AG10803 (cell line): ENCODE results near the gene EVL.

Experiments used
- DNase-seq: peaks from one replicate; pipeline ENCODE4 v3.0.0; 2010; ENCODE audit warnings: low read depth
- H3K4me3 ChIP-seq: 2 replicates; pipeline ENCODE4 v1.5.1; 2011; ENCODE audit warnings: mild to moderate bottlenecking, low read length, control low read depth
- TF ChIP-seq, protein P1 (sequence below): conservative IDR thresholded peaks from 2 replicates; pipeline ENCODE4 v1.5.1; 2011; ENCODE audit warnings: mild to moderate bottlenecking, low read length, control low read depth, inconsistent platforms

EVL gene

DNA sequence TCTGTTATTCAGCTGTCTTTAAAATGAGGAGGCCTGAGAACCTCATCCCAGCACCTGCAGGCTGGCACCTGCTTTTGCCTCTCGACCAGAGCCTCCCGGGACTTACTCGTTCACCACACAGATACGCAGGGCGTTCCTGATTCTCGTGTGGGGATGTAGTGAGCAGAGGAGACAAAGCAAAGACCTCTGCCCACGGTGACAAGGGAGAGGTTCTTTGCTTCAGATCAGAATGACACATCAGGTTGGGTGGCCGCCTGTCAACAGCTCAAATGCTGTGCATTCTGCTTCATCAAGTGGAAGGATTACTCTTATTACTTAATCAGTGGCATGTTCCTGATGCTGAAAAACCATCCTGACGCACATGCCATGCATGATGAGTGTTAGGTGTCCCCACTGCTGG is 69.9 kb downstream of the EVL start:
- DNase-seq: no peak
- H3K4me3 ChIP-seq: no peak overlapping the region
- TF ChIP-seq, protein P1, sequence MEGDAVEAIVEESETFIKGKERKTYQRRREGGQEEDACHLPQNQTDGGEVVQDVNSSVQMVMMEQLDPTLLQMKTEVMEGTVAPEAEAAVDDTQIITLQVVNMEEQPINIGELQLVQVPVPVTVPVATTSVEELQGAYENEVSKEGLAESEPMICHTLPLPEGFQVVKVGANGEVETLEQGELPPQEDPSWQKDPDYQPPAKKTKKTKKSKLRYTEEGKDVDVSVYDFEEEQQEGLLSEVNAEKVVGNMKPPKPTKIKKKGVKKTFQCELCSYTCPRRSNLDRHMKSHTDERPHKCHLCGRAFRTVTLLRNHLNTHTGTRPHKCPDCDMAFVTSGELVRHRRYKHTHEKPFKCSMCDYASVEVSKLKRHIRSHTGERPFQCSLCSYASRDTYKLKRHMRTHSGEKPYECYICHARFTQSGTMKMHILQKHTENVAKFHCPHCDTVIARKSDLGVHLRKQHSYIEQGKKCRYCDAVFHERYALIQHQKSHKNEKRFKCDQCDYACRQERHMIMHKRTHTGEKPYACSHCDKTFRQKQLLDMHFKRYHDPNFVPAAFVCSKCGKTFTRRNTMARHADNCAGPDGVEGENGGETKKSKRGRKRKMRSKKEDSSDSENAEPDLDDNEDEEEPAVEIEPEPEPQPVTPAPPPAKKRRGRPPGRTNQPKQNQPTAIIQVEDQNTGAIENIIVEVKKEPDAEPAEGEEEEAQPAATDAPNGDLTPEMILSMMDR: no peak

DNA sequence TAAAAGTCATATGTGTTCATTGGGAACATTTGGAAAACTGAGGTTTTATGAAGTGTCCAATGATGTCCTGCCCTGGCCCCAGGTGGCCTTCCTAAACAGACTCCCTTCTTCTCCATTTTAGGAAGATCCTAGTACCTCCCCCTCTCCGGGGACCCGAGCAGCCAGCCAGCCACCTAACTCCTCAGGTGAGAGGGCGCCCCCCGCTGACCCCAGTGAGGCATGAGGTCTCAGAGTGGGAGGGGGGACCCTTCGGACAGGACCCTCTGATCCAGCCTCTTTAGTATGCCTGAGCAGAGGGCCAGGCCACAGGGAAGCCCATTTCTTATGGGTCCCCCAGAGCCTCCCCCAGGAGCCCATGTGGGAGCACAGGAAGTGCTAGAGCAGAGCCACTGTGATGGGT is 70.6 kb downstream of the EVL start:
- H3K4me3 ChIP-seq: no peak overlapping the region
- TF ChIP-seq, protein P1: no peak
- DNase-seq: no peak

DNA sequence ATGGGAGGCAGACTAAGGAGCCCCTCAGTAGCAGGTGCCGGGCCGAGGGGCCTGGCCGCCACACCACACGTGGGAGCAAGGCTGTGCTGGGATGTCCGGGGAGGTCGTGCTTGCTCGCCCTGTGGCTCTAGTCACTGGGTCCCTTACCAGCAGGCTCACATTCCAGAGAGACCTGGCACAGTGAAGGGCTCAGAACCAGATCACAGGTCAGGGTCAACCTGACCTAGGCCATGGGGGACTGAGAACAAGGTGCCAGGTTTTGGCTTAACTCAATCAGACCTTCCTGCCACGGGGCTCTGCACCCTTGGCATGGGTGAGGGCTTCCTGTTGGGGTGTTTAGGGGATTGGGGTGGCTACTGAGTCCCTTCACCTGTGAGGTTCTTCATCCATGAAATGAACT is 72.0 kb downstream of the EVL start:
- no peak overlapping the region for H3K4me3 ChIP-seq
- TF ChIP-seq, protein P1: no peak
- DNase-seq: no peak

DNA sequence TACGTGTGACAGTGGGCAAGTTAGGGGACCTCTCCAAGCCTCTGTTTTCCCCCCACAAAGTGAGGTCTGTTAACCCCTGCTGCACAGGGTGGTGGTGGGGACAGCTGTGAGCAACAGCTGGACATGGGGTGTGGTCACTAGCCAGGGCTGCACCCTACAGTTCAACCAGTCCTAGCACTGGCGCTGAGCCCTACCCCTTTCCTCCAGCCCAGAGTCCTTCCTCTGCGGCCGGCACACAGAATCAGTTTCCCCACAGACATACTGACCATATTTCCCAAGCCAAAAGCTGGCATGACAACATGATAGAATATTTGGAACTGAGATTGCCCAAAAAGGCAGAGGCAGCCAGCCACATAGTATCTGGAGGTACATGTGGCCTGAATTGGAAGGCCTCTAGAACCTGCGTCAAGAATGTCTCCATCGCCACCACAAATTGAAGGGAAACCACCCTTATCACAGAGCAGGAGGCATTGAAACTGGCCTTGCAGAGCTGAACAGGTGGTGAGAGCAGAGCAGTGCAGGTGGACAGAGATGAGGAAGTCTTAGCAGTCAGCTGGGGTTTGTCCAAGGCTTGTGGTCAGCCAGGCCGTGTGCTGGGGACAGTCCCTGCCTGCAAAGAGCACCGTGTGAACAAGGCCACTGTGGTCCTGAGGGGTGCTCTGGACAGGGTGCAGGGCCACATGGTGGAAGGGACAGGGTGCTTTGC is 73.0 kb downstream of the EVL start:
- TF ChIP-seq, protein P1: no peak
- no peak overlapping the region for H3K4me3 ChIP-seq
- no peak for DNase-seq

DNA sequence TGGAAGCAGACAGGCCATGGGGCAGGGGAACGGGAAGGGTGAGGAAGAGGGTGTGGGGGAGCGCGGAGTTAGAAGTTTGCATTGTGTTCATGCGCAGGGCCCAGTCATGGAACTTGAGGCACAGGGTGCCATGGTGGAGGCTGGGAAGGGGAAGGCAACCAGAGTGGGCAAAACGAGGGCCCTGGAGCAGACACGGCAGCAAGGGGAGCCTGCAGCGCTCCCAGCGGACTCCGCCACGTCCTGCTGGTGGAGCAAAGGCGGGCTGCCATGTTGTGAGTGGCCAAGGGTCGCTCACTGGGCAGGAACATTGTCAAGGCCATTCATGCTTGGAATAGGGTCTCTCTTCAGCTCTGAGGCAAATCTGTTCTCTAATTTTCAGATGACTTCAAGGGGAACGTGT is 73.7 kb downstream of the EVL start:
- TF ChIP-seq, protein P1: no peak
- no peak overlapping the region for H3K4me3 ChIP-seq
- no peak for DNase-seq

DNA sequence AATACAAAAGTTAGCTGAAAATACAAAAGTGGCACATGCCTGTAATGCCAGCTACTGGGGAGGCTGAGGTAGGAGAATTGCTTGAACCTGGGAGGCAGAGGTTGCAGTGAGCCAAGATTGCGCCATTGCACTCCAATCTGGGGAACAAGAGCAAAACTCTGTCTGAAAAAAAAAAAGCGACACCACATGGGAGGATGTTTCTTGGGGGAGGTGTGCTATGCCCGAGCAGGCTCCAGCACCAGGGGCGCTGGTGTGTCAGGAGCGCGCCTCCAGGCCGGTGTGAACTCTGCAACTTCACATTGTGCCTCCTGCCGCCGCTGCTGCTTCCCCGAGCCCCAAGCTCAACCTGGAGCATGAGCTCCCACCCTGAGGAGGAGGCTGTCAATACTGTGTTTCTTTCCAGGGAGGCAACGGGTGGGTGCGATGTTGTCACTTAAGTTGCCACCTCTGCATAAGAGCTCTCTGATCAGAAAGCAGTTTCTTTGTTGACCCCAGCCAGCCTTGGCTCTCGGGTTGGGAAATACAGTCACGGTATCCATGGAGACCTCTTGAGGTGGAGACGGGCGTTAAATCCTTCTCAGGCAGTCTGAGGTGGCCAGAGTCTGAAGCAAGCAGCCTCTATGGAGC is 75.3 kb downstream of the EVL start:
- no peak for DNase-seq
- TF ChIP-seq, protein P1: no peak
- H3K4me3 ChIP-seq: no peak overlapping the region

DNA sequence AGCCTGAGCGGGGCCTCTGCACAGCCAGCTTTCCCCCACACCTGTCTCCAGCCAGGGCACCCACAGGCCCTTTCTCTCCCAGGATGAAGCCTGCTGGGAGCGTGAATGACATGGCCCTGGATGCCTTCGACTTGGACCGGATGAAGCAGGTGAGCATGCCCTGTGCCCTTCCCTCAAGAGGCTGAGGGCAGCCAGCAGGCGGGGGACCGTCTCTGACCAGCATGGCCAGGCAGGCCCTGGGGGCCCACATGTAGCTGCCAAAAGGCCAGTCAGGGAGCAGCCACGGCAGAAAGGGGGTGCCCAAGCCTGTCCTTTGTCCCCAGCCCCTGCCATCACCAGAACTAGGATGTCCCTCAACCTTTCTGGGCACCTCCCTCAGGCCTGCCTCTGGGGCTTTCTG is 75.9 kb downstream of the EVL start:
- TF ChIP-seq, protein P1: no peak
- DNase-seq: no peak
- H3K4me3 ChIP-seq: no peak overlapping the region
